Heart left ventricle (tissue), 16 donors: ENCODE measurements around the gene PDE6D. TPM values are rescaled to one million over a fixed set of nuclear protein-coding genes. Genes with fewer than 3 reads are reported as not detected.

Experiments used
- ATAC-seq, 4 donors: fragments of 200-7000 bp; cut with Tn5 transposase; one replicate each; pipeline ENCODE4 v1.9.1; 2020 to 2022; ENCODE audit warnings: moderate library complexity in 4 of 4, mild to moderate bottlenecking in 3 of 4, moderate number of reproducible peaks in 1 of 4
- DNase-seq, 5 donors: peaks; one replicate each; pipeline ENCODE4 v3.0.0-alpha.2; 2020
- H3K27ac ChIP-seq, 12 donors: fragments of 200-600 bp; sonication (generic) in 4 of 12; one replicate each; pipeline versions ENCODE4 v1.5.0 to v1.8.0; 2016 to 2022; ENCODE audit warnings: mild to moderate bottlenecking in 2 of 12
- H3K27me3 ChIP-seq, 9 donors: fragments of 200-600 bp; sonication (generic) in 2 of 9; one replicate each; pipeline versions ENCODE4 v1.5.1 to v1.8.0; 2016 to 2022; ENCODE audit warnings: mild to moderate bottlenecking in 3 of 9
- H3K36me3 ChIP-seq, 9 donors: fragments of 200-600 bp; sonication (generic) in 2 of 9; one replicate each; pipeline versions ENCODE4 v1.5.0 to v1.8.0; 2018 to 2022; ENCODE audit warnings: mild to moderate bottlenecking in 2 of 9
- H3K4me1 ChIP-seq, 12 donors: fragments of 200-600 bp; sonication (generic) in 4 of 12; one replicate each; pipeline versions ENCODE4 v1.5.0 to v1.8.0; 2016 to 2022; ENCODE audit warnings: mild to moderate bottlenecking in 3 of 12
- H3K4me3 ChIP-seq, 12 donors: fragments of 200-600 bp; sonication (generic) in 4 of 12; one replicate each; pipeline versions ENCODE4 v1.5.0 to v1.8.0; 2017 to 2022; ENCODE audit warnings: mild to moderate bottlenecking in 9 of 12, moderate library complexity in 4 of 12
- H3K9me3 ChIP-seq, 12 donors: fragments of 200-600 bp; sonication (generic) in 4 of 12; one replicate each; pipeline versions ENCODE4 v1.5.0 to v1.8.0; 2016 to 2022; ENCODE audit warnings: mild to moderate bottlenecking in 1 of 12
- CTCF ChIP-seq, 12 donors: fragments of 200-600 bp; sonication (generic) in 4 of 12; IDR thresholded peaks; one replicate each; pipeline versions ENCODE4 v1.5.0 to v1.8.0; 2018 to 2022; ENCODE audit warnings: antibody characterized with exemption in 12 of 12, mild to moderate bottlenecking in 5 of 12
- POLR2A ChIP-seq, 2 donors: fragments of 450-650 bp; IDR thresholded peaks; one replicate each; pipeline ENCODE4 v1.6.1; 2017; ENCODE audit warnings: antibody characterized with exemption in 2 of 2, mild to moderate bottlenecking in 2 of 2, moderate library complexity in 2 of 2
- WGBS, 4 donors: extraction: QIAGEN DNeasy Blood & Tissue Kit in 2 of 4; methylation state at CpG; one replicate each; pipeline versions ENCODE4 v1.1.5 to v1.1.7; 2013 to 2018; 5-methylcytosine and 5-hydroxymethylcytosine counted together
- intact Hi-C, 10 donors: fragments of 100-400 bp; cut with DNase I; formaldehyde crosslinking; loops; one replicate each; pipeline versions ENCODE4 v1.11.1 to v1.14.2; 2022
- polyA plus RNA-seq, 2 donors: library from polyadenylated mRNA; stranded (reverse); fragments of 200-250 nt; gene quantifications; one replicate each; pipeline ENCODE4 v1.2.3, GENCODE V29; 2013
- total RNA-seq, 9 donors: library from RNA; depleted of rRNA in 2 of 9; stranded (reverse); fragments of >200 nt in 2 of 9; fragmentation: NEBNext Ultra II Directional in 3 of 9; extraction: Animal tissue kit (Norgen Biotek cat#: 25700) in 3 of 9; gene quantifications; one replicate each; pipeline versions ENCODE4 v1.1.0 to v1.2.4, GENCODE V29; 2016 to 2023
- donor health status: ischemic (EF 13 %, LVEDD 7.1; RV severe dilation, severe dysfunction).
- donor health status: healthy with polysubstance abuse.
- donor health status: DM: no; HTN: yes; CAD: no.
- donor health status: DM: no; HTN: no; CAD: no.
- donor health status: ischemic (EF 25% LVEDD 6.9; RV normal size, moderate dysfunction).
- donor health status: ischemic (EF 25% LVEDD 5.7; RV mildly dilated, moderate dysfunction).
- donor health status: healthy.
- donor health status: DM: yes; HTN: yes; CAD: no.
- donor health status: ischemic (EF 35%, LVEDD 5.7; RV mildly dilated, moderate dysfunction).
- donor health status: nonischemic (EF 11% LVEDD 7.7; RV severe dilation, severe dysfunction).
- donor health status: DM: yes; HTN: yes; CAD: no.
- donor health status: PGD.
- donor health status: ischemic (EF 29% LVEDD 5.4; RV normal size, mild dysfunction).
- donor health status: nonischemic (EF 23%, LVEDD 6.1; RV moderate dilation, normal function).

Gene PDE6D
- total and polyA plus RNA-seq, 11 donors = 12.3 to 30.1 (median 19.8) TPM

DNA sequence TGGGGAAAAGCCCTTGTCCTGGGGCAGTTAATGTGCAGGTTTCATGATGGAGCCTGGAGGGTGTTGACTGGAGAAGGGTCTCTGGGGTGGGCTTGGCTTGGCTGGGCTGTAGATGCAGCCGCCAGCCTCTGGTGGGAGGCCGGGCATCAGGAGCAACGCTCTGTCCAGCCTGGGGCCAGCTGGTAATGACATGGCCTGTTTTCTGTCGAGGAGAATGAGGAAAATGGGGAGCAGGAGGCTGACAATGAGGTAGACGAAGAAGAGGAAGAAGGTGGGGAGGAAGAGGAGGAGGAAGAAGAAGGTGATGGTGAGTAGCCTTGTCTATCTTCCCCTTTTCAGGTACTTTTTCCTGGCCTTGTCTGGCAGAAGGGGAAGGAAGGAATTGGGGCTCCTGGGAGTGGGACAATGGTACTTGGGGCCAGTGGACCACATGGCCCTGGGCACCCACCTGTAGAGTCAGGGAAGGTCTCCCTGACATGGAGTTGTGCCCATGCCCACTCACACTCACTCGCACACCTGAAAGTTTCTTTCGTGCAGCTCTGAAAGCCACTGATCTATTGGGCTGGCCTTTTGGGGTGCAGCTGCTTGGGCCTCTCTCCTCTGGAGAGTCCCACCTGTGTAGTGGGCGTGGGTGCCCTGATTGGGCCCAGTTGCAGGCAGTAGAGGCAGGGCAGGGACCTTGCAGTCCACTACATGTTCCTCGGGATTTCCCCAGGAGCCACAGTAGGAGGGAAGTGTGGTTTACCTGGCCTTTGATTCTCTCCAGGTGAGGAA is 69.2 kb downstream of the PDE6D start:
- no peaks in the 10 kb centered on the region for H3K27me3 ChIP-seq
- intact Hi-C loops = loop anchor here in 1 of 10 donors (2.0 kb wide), 1 partner anchor 107 kb away; no protein-coding TSS in a partner anchor
- DNase-seq = peak in 1 of 5 donors; percentile 48
- no peaks in the 10 kb centered on the region for H3K9me3 ChIP-seq
- peaks cover 0 to 29% (median 25%) of the 10 kb centered on the region in 9 donors for H3K36me3 ChIP-seq
- no peak for ATAC-seq
- H3K4me3 ChIP-seq = peak overlapping the region in 11 of 12 donors; percentile 63 to 99 (median 97)
- 39 to 52% (median 45%) methylated on average over 8 to 9 of the region's 9 CpGs for WGBS, 4 donors
- no peak for TF ChIP-seq POLR2A (IDR thresholded peaks at IDR 0.05)
- no peak for TF ChIP-seq CTCF (IDR thresholded peaks at IDR 0.05)
- H3K27ac ChIP-seq = peak overlapping the region in 11 of 12 donors; percentile 94 to 100 (median 99)
- peaks cover 6 to 68% (median 48%) of the 10 kb centered on the region in 12 donors for H3K4me1 ChIP-seq

- ATAC-seq (no peak), DNase-seq (peak; percentile 47 to 67 (median 56))
- H3K27ac ChIP-seq = peak overlapping the region; percentile 94 to 100 (median 99)
- H3K9me3 ChIP-seq = no peaks in the 10 kb centered on the region
- H3K4me3 ChIP-seq = peak overlapping the region; percentile 63 to 99 (median 96)
- peaks cover 6 to 61% (median 41%) of the 10 kb centered on the region in 12 donors for H3K4me1 ChIP-seq
- TF ChIP-seq CTCF (IDR thresholded peaks at IDR 0.05) = peak in 1 of 12 donors; percentile 9
- no peak for TF ChIP-seq POLR2A (IDR thresholded peaks at IDR 0.05)
- intact Hi-C loops = loop anchor here in 3 of 10 donors (1.0 kb wide), 3 partner anchors 63 to 102 kb away; no protein-coding TSS in a partner anchor
- 4 to 9% (median 6%) methylated on average over 36 to 43 of the region's 43 CpGs for WGBS, 4 donors
- H3K36me3 ChIP-seq = peaks cover 0 to 29% (median 25%) of the 10 kb centered on the region in 9 donors
- H3K27me3 ChIP-seq = no peaks in the 10 kb centered on the region
Observed at GRCh38 chr2:231710799-231711676, 70.0 kb downstream of the PDE6D start.

- WGBS, 4 donors = 1% methylated on average over 55 to 105 of the region's 105 CpGs
- TF ChIP-seq CTCF (IDR thresholded peaks at IDR 0.05) = peak; percentile 52 to 99 (median 84)
- TF ChIP-seq POLR2A (IDR thresholded peaks at IDR 0.05) = peak; percentile 15 to 46
- H3K4me3 ChIP-seq = peak overlapping the region; percentile 63 to 99 (median 96)
- peaks cover 6 to 62% (median 48%) of the 10 kb centered on the region in 12 donors for H3K4me1 ChIP-seq
- no peaks in the 10 kb centered on the region for H3K9me3 ChIP-seq
- H3K36me3 ChIP-seq = peaks cover 0 to 29% (median 25%) of the 10 kb centered on the region in 9 donors
- ATAC-seq (peak; percentile 12 to 49 (median 28)), DNase-seq (peak; percentile 82 to 94 (median 87))
- H3K27ac ChIP-seq = peak overlapping the region; percentile 94 to 100 (median 99)
- intact Hi-C loops = loop anchor here in 4 of 10 donors (1.0 to 5.0 kb wide), 7 partner anchors 29 to 101 kb away; partner anchors contain the start of gene PDE6D (in 1 of the 4)
- no peaks in the 10 kb centered on the region for H3K27me3 ChIP-seq
Observed at GRCh38 chr2:231709981-231710798, 70.9 kb downstream of the PDE6D start.
